Epithelial cell of prostate (primary cell): ENCODE data around the gene MYL12A.
"Not testable (repeated sequence)": the region's sequence is repeated elsewhere in the genome, so short reads cannot be mapped to it uniquely, and the experiment has no call there.

ENCODE experiments used
- DNase-seq: peaks from one replicate; pipeline ENCODE4 v3.0.0-alpha.2; 2011; ENCODE audit warnings: low read depth, low spot score
- H3K27ac ChIP-seq: fragments of 450-650 bp; 2 replicates; pipeline ENCODE4 v1.5.1; 2017; ENCODE audit warnings: mild to moderate bottlenecking

Gene MYL12A

GRCh38 chr18:3247240-3248061 is at the start of gene MYL12A:
Gene MYL12A, plus strand, starts transcription at chr18:3247801. Its CDS starts 5,447 bp downstream, at chr18:3253248.
- H3K27ac ChIP-seq, result peak within 1 kb of the TSS; percentile 96

GRCh38 chr18:3198260-3198860 is 49.2 kb upstream of the MYL12A start:
- not testable (repeated sequence) for H3K27ac ChIP-seq, DNase-seq

More at GRCh38 chr18:3247240-3248061, at the start of gene MYL12A:
- DNase-seq, result peak; percentile 94

GRCh38 chr18:3199942-3200645 is 47.5 kb upstream of the MYL12A start:
- H3K27ac ChIP-seq, result no peak overlapping the region
- no peak for DNase-seq

- H3K27ac ChIP-seq, result no peak overlapping the region
- no peak for DNase-seq
These were observed 42.4 kb upstream of the MYL12A start for GRCh38 chr18:3205239-3205638.

- no peak overlapping the region for H3K27ac ChIP-seq
- DNase-seq, result peak; percentile 37
These were observed 40.0 kb upstream of the MYL12A start for GRCh38 chr18:3207565-3207964.

- no peak overlapping the region for H3K27ac ChIP-seq
- no peak for DNase-seq
These were observed 37.6 kb upstream of the MYL12A start for GRCh38 chr18:3209859-3210569.

- DNase-seq, result no peak
- H3K27ac ChIP-seq, result no peak overlapping the region
These were observed 36.2 kb upstream of the MYL12A start for GRCh38 chr18:3211236-3211992.

- no peak for DNase-seq
- no peak overlapping the region for H3K27ac ChIP-seq
These were observed 34.9 kb upstream of the MYL12A start for GRCh38 chr18:3212657-3213056.

- H3K27ac ChIP-seq, result no peak overlapping the region
- no peak for DNase-seq
These were observed 34.1 kb upstream of the MYL12A start for GRCh38 chr18:3213300-3214059.

GRCh38 chr18:3214855-3215637 is 32.6 kb upstream of the MYL12A start:
- H3K27ac ChIP-seq, result no peak overlapping the region
- DNase-seq, result no peak

GRCh38 chr18:3216987-3217386 is 30.6 kb upstream of the MYL12A start:
- no peak for DNase-seq
- H3K27ac ChIP-seq, result no peak overlapping the region

- DNase-seq, result peak; percentile 14
- H3K27ac ChIP-seq, result peak overlapping the region; percentile 3
These were observed 29.5 kb upstream of the MYL12A start for GRCh38 chr18:3217948-3218647.

- DNase-seq, result no peak
- H3K27ac ChIP-seq, result no peak overlapping the region
These were observed 28.8 kb upstream of the MYL12A start for GRCh38 chr18:3218819-3219218.

GRCh38 chr18:3219241-3219630 is 28.4 kb upstream of the MYL12A start:
- DNase-seq, result no peak
- no peak overlapping the region for H3K27ac ChIP-seq

GRCh38 chr18:3219631-3220335 is 27.8 kb upstream of the MYL12A start, which contains the start of gene MYOM1:
Gene MYOM1, minus strand, starts transcription at chr18:3219968. Its CDS starts 4,745 bp downstream, at chr18:3215223.
- no peak for DNase-seq
- H3K27ac ChIP-seq, result no peak within 1 kb of the TSS

- H3K27ac ChIP-seq, DNase-seq: not testable (repeated sequence)
These were observed 26.7 kb upstream of the MYL12A start for GRCh38 chr18:3220868-3221267.

- DNase-seq, result no peak
- no peak overlapping the region for H3K27ac ChIP-seq
These were observed 26.1 kb upstream of the MYL12A start for GRCh38 chr18:3221496-3221895.
